GM18508 (cell line): Measurements from ENCODE around the gene MAPT.

Source experiments
- ATAC-seq: cut with Tn5 transposase; IDR thresholded peaks from one replicate; pipeline ENCODE4 v1.9.1; 2021; ENCODE audit warnings: moderate number of reproducible peaks; ENCODE audit not compliant: insufficient read depth, unreplicated experiment

MAPT gene

GRCh38 chr17:45982791-45983613 is 88.6 kb downstream of the MAPT start:
- ATAC-seq = no peak

- ATAC-seq = no peak
Measured at GRCh38 chr17:45983614-45984310, 89.4 kb downstream of the MAPT start.

DNA sequence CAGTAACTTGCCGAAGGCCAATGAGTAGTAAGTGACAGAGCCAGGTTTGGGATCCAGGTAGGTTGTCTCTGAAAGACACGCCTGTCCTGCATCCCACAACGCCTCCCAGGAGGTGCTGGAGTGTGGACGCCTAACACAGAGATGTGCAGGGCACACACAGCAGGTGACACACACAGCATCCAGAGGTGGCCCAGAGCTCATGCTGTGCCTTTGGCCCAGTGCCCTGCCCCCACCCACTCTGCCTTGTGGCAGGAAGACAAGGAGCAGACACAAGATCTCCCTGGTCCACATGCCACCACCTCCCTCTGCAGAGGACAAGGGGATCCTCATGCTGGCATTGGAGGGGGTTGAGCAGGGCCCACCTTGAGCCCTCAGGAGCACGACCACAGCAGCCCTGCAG is 90.0 kb downstream of the MAPT start:
- no peak for ATAC-seq

- ATAC-seq = no peak
Measured at GRCh38 chr17:45985447-45985846, 91.1 kb downstream of the MAPT start.

DNA sequence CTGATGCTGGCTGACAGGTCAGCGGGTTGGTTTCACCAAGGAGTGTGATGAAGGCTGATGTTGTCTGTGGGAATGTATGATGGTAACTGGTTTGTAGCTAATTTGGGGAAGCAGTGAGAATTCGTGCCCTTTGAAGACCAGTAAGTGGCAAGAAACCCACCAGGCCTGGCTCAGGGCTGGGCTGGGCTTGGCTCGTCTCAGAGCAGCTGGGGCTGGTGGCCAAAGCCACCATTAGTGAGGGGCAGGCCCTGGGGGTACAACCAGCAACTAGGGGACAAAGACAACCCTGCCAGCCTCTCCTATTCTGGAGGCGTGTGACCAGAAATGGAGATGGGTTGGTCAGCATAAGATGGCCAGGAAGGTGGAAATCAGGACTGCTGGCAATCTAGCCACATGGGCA is 91.7 kb downstream of the MAPT start:
- ATAC-seq = no peak

- ATAC-seq = no peak
Measured at GRCh38 chr17:45987706-45988105, 93.4 kb downstream of the MAPT start.

- no peak for ATAC-seq
Measured at GRCh38 chr17:45989759-45990158, 95.4 kb downstream of the MAPT start.

DNA sequence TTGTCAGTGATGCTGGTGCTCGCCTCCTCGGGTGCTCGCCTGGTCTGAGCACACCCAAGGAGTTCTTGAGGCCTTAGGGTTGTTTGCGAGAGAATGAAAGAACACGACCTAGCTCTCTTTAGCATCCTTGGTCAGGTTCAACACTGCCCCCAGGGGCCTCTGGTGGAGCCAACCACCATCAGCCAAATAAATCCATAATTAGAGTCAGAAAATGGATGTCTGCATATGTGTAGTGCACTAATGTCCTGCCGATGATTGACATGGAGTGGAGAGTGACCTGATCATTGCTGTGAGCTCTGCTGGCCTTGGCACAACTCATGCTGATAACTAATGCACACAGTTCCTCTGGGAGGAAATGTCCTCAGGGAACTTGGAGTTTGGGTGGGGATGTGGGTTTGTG is 96.5 kb downstream of the MAPT start:
- no peak for ATAC-seq

GRCh38 chr17:45991341-45991740 is 97.0 kb downstream of the MAPT start:
- ATAC-seq = no peak

- no peak for ATAC-seq
Measured at GRCh38 chr17:45992175-45992574, 97.8 kb downstream of the MAPT start.

DNA sequence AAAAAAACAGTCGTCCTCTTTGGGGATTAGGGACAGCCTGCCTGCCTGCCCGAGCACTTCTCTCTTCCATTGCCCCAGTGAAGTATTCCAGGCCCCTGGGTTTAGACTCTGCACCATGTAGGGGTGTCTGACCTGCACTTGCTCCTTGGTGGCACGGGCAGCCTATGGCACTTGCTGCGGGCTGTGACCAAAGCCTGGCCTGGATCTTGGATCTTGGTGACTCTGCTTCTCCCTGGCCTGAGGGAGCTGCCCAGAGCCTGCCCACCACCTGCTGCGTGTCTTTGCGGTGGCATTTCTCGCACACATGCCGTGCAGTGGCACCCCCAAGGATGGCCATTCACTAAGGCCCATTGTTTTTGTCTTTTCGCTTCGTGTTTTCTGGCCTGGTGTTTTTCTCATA is 98.5 kb downstream of the MAPT start:
- no peak for ATAC-seq

GRCh38 chr17:45993962-45994627 is 99.7 kb downstream of the MAPT start:
- no peak for ATAC-seq

DNA sequence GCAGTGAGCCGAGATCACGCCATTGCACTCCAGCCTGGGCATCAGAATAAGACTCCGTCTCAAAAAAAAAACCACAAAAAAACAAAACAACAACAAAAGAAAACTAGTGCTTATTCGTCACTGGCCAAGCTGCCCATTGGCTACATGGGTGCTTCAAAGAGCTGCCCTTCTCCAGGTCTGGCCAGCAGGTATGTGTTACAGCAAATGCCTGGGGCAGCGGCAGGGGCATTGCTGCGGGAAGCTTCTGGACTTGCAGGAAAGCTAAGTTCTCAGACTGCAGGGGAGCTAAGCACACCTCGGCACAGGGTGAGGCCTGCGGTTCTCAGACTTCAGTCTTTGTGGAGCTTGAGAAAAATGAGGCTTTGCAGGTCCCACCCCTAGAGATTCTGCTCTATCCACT is 100.6 kb downstream of the MAPT start:
- ATAC-seq = no peak

GRCh38 chr17:45995627-45996270 is 101.4 kb downstream of the MAPT start:
- ATAC-seq = no peak

DNA sequence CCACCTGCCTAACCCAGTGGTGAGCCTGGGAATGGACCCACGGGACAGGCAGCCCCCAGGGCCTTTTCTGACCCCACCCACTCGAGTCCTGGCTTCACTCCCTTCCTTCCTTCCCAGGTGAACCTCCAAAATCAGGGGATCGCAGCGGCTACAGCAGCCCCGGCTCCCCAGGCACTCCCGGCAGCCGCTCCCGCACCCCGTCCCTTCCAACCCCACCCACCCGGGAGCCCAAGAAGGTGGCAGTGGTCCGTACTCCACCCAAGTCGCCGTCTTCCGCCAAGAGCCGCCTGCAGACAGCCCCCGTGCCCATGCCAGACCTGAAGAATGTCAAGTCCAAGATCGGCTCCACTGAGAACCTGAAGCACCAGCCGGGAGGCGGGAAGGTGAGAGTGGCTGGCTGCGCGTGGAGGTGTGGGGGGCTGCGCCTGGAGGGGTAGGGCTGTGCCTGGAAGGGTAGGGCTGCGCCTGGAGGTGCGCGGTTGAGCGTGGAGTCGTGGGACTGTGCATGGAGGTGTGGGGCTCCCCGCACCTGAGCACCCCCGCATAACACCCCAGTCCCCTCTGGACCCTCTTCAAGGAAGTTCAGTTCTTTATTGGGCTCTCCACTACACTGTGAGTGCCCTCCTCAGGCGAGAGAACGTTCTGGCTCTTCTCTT is 102.1 kb downstream of the MAPT start:
- ATAC-seq = no peak

DNA sequence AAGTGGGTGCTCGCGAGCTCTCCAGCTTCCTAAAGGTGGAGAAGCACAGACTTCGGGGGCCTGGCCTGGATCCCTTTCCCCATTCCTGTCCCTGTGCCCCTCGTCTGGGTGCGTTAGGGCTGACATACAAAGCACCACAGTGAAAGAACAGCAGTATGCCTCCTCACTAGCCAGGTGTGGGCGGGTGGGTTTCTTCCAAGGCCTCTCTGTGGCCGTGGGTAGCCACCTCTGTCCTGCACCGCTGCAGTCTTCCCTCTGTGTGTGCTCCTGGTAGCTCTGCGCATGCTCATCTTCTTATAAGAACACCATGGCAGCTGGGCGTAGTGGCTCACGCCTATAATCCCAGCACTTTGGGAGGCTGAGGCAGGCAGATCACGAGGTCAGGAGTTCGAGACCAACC is 102.8 kb downstream of the MAPT start:
- no peak for ATAC-seq

DNA sequence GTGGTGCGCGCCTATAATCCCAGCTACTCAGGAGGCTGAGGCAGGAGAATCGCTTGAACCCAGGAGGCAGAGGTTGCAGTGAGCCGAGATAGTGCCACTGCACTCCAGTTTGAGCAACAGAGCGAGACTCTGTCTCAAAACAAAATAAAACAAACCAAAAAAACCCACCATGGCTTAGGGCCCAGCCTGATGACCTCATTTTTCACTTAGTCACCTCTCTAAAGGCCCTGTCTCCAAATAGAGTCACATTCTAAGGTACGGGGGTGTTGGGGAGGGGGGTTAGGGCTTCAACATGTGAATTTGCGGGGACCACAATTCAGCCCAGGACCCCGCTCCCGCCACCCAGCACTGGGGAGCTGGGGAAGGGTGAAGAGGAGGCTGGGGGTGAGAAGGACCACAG is 103.3 kb downstream of the MAPT start:
- no peak for ATAC-seq

DNA sequence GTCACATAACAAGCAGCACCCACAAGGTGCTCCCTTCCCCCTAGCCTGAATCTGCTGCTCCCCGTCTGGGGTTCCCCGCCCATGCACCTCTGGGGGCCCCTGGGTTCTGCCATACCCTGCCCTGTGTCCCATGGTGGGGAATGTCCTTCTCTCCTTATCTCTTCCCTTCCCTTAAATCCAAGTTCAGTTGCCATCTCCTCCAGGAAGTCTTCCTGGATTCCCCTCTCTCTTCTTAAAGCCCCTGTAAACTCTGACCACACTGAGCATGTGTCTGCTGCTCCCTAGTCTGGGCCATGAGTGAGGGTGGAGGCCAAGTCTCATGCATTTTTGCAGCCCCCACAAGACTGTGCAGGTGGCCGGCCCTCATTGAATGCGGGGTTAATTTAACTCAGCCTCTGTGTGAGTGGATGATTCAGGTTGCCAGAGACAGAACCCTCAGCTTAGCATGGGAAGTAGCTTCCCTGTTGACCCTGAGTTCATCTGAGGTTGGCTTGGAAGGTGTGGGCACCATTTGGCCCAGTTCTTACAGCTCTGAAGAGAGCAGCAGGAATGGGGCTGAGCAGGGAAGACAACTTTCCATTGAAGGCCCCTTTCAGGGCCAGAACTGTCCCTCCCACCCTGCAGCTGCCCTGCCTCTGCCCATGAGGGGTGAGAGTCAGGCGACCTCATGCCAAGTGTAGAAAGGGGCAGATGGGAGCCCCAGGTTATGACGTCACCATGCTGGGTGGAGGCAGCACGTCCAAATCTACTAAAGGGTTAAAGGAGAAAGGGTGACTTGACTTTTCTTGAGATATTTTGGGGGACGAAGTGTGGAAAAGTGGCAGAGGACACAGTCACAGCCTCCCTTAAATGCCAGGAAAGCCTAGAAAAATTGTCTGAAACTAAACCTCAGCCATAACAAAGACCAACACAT is 104.9 kb downstream of the MAPT start, which contains the start of gene STH:
Gene STH (plus strand): TSS at position 264 of the 913 bp plus-strand sequence. CDS start 30 bp downstream, at position 294.
- ATAC-seq = no peak

- ATAC-seq = no peak
Measured at GRCh38 chr17:45999900-46000290, 105.5 kb downstream of the MAPT start.
